ENCODE data around the gene PDE6C. TPM values are rescaled to one million over a fixed set of nuclear protein-coding genes. Genes with fewer than 3 reads are reported as not detected.

PDE6C gene
- polyA plus RNA-seq, 1 of the 3 experiments (the other 2 are of a cell fraction), result not detected

- no peaks in the 10 kb centered on the region for H3K4me1 ChIP-seq (ENCODE audit: control insufficient read depth in 1 of 2, insufficient read depth in 2 of 2, low read depth in 1 of 2, low read length in 1 of 2)
- H3F3A ChIP-seq (replicated peaks; ENCODE audit: insufficient read depth), result no peaks in the 10 kb centered on the region
- no peak for DNase-seq
- ChIA-PET POLR2A (no interaction called here), CTCF (interaction anchor here (1.0 kb wide), 1 partner anchor 23 kb away, joined by 3 read pairs; no protein-coding TSS in a partner anchor)
- no peaks in the 10 kb centered on the region for H3K36me3 ChIP-seq (replicated peaks in 1 of 2; ENCODE audit: control insufficient read depth in 1 of 2, insufficient read depth in 2 of 2, low read length in 1 of 2)
- H2AFZ ChIP-seq (ENCODE audit: low read depth), result no peak overlapping the region
- WGBS (ENCODE audit: low lambda C conversion rate), result 51% methylated on average over 3 of the region's 3 CpGs
- H4K20me1 ChIP-seq (ENCODE audit: insufficient read depth), result no peaks in the 10 kb centered on the region
- H3K79me2 ChIP-seq (ENCODE audit: insufficient read depth), result no peaks in the 10 kb centered on the region
- H3K4me3 ChIP-seq (ENCODE audit: low read depth in 2 of 2, low read length in 1 of 2), result no peak overlapping the region
- no peak overlapping the region for H3K9ac ChIP-seq
- TF ChIP-seq REST (IDR thresholded peaks at IDR 0.05; ENCODE audit: low read depth, low read length) (no peak), USF1 (IDR thresholded peaks at IDR 0.05; ENCODE audit: borderline replicate concordance, low read depth) (no peak), YY1 (IDR thresholded peaks at IDR 0.05; ENCODE audit: low read depth) (no peak), RAD21 (IDR thresholded peaks at IDR 0.05; ENCODE audit: low read length) (no peak), RXRA (IDR thresholded peaks at IDR 0.05; ENCODE audit: borderline replicate concordance, low read depth) (no peak)
- no peak overlapping the region for H3K27ac ChIP-seq (ENCODE audit: low read depth in 2 of 2, low read length in 1 of 2)
- H3K4me2 ChIP-seq, result no peak overlapping the region
- H3K9me2 ChIP-seq, result no peaks in the 10 kb centered on the region
- peaks cover 9% of the 10 kb centered on the region; the same call in 1 of the 2 replicates for H3K27me3 ChIP-seq (ENCODE audit: insufficient read depth)
- H3K9me3 ChIP-seq, result no peaks in the 10 kb centered on the region
Observed at GRCh38 chr10:93577565-93577964, 34.8 kb upstream of the PDE6C start.

DNA sequence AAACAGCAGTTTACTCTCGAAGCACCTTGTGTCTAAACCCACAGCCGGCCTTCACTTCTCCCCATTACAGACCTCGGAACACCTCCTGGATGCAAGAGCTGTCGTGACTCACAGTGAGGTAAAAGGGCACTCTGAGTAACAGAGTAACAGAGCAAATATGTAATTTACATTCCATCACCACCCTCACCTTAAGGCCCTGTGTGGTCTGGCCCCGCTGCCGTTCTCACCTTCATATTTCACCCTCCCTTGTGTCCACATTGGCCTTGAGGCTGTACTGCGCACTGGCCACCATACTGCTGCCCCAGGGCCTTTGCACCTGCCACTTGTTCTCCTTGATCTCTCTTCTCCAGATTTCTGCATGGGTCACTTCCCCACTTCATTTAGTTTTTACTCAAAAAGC, 33.2 kb upstream of the PDE6C start:
- DNase-seq, result no peak
- Histone ChIP-seq H2AFZ (ENCODE audit: low read depth) (no peak overlapping the region), H3K4me2 (no peak overlapping the region), H3K4me1 (ENCODE audit: control insufficient read depth in 1 of 2, insufficient read depth in 2 of 2, low read depth in 1 of 2, low read length in 1 of 2) (no peaks in the 10 kb centered on the region), H3K9me2 (no peaks in the 10 kb centered on the region), H3K9ac (no peak overlapping the region), H3K27ac (ENCODE audit: low read depth in 2 of 2, low read length in 1 of 2) (no peak overlapping the region), H3K4me3 (ENCODE audit: low read depth in 2 of 2, low read length in 1 of 2) (no peak overlapping the region), H3K36me3 (replicated peaks in 1 of 2; ENCODE audit: control insufficient read depth in 1 of 2, insufficient read depth in 2 of 2, low read length in 1 of 2) (no peaks in the 10 kb centered on the region), H3K27me3 (ENCODE audit: insufficient read depth) (peaks cover 9% of the 10 kb centered on the region; the same call in 1 of the 2 replicates), H3K9me3 (no peaks in the 10 kb centered on the region), H3F3A (replicated peaks; ENCODE audit: insufficient read depth) (no peaks in the 10 kb centered on the region), H3K79me2 (ENCODE audit: insufficient read depth) (no peaks in the 10 kb centered on the region), H4K20me1 (ENCODE audit: insufficient read depth) (no peaks in the 10 kb centered on the region)
- 32% methylated on average over 7 of the region's 7 CpGs for WGBS (ENCODE audit: low lambda C conversion rate)
- POLR2A ChIA-PET, result no interaction called here
- CTCF ChIA-PET, result interaction anchor here (0.8 to 1.3 kb wide), 2 partner anchors 24 to 203 kb away, joined by 3 to 5 read pairs; no protein-coding TSS in a partner anchor
- no peak for TF ChIP-seq TEAD4 (IDR thresholded peaks at IDR 0.05; ENCODE audit: borderline replicate concordance, insufficient read depth)
- no peak for TF ChIP-seq TCF12 (IDR thresholded peaks at IDR 0.05)
- no peak for TF ChIP-seq MXI1 (IDR thresholded peaks at IDR 0.05; ENCODE audit: low read depth, low read length)
- TF ChIP-seq RAD21 (IDR thresholded peaks at IDR 0.05; ENCODE audit: low read length), result no peak
- TF ChIP-seq POLR2AphosphoS5 (IDR thresholded peaks at IDR 0.05; ENCODE audit: low read depth, low read length), result no peak
- TF ChIP-seq TAF1 (IDR thresholded peaks at IDR 0.05; ENCODE audit: borderline replicate concordance, low read depth, low read length), result no peak
- TF ChIP-seq, protein P1, sequence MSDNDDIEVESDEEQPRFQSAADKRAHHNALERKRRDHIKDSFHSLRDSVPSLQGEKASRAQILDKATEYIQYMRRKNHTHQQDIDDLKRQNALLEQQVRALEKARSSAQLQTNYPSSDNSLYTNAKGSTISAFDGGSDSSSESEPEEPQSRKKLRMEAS (IDR thresholded peaks at IDR 0.05; ENCODE audit: low read depth), result no peak
- TF ChIP-seq GABPA (IDR thresholded peaks at IDR 0.05; ENCODE audit: low read depth), result no peak
- TF ChIP-seq EP300 (IDR thresholded peaks at IDR 0.05; ENCODE audit: borderline replicate concordance in 1 of 2, low read depth in 1 of 2, low read length in 1 of 2), result no peak
- no peak for TF ChIP-seq IRF3 (IDR thresholded peaks at IDR 0.05; ENCODE audit: low read depth, low read length)
- TF ChIP-seq NFIC (IDR thresholded peaks at IDR 0.05; ENCODE audit: borderline replicate concordance), result no peak
- TF ChIP-seq, protein P2, sequence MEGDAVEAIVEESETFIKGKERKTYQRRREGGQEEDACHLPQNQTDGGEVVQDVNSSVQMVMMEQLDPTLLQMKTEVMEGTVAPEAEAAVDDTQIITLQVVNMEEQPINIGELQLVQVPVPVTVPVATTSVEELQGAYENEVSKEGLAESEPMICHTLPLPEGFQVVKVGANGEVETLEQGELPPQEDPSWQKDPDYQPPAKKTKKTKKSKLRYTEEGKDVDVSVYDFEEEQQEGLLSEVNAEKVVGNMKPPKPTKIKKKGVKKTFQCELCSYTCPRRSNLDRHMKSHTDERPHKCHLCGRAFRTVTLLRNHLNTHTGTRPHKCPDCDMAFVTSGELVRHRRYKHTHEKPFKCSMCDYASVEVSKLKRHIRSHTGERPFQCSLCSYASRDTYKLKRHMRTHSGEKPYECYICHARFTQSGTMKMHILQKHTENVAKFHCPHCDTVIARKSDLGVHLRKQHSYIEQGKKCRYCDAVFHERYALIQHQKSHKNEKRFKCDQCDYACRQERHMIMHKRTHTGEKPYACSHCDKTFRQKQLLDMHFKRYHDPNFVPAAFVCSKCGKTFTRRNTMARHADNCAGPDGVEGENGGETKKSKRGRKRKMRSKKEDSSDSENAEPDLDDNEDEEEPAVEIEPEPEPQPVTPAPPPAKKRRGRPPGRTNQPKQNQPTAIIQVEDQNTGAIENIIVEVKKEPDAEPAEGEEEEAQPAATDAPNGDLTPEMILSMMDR (IDR thresholded peaks at IDR 0.05), result no peak
- no peak for TF ChIP-seq SMC3 (IDR thresholded peaks at IDR 0.05; ENCODE audit: low read depth, low read length)
- no peak for TF ChIP-seq RCOR1 (IDR thresholded peaks at IDR 0.05; ENCODE audit: low read length)
- TF ChIP-seq FOXM1 (IDR thresholded peaks at IDR 0.05; ENCODE audit: low read depth), result no peak
- TF ChIP-seq CHD2 (IDR thresholded peaks at IDR 0.05; ENCODE audit: low read length, partially characterized antibody), result no peak
- no peak for TF ChIP-seq NRF1 (IDR thresholded peaks at IDR 0.05; ENCODE audit: low read depth, low read length)
- no peak for TF ChIP-seq FOSL2 (IDR thresholded peaks at IDR 0.05; ENCODE audit: borderline replicate concordance, low read depth)

Measured in SK-N-SH (cell line).